PFSK-1 (cell line): Measurements from ENCODE around the gene ACOT4.

Source experiments
- POLR2AphosphoS5 ChIP-seq: IDR thresholded peaks from 2 replicates; pipeline ENCODE4 v1.6.1; 2012; ENCODE audit warnings: low read depth, mild to moderate bottlenecking, control low read depth, low read length, moderate library complexity
- SIN3A ChIP-seq: IDR thresholded peaks from 2 replicates; pipeline ENCODE4 v1.6.1; 2012; ENCODE audit warnings: mild to moderate bottlenecking, low read length, moderate library complexity, borderline replicate concordance; ENCODE audit not compliant: insufficient read depth
- TAF1 ChIP-seq: IDR thresholded peaks from 2 replicates; pipeline ENCODE4 v1.6.1; 2012; ENCODE audit warnings: low read length, control low read depth, borderline replicate concordance; ENCODE audit not compliant: insufficient read depth
- TF ChIP-seq, protein P1 (sequence below), 2 experiments: IDR thresholded peaks; 2 replicates each; pipeline versions ENCODE4 v1.6.1 to v1.8.0; 2011 to 2012; ENCODE audit warnings: low read depth in 2 of 2, low read length in 2 of 2, control low read depth in 1 of 2, inconsistent platforms in 1 of 2, mild to moderate bottlenecking in 1 of 2, moderate library complexity in 1 of 2; ENCODE audit not compliant: insufficient read depth in 1 of 2

DNA sequence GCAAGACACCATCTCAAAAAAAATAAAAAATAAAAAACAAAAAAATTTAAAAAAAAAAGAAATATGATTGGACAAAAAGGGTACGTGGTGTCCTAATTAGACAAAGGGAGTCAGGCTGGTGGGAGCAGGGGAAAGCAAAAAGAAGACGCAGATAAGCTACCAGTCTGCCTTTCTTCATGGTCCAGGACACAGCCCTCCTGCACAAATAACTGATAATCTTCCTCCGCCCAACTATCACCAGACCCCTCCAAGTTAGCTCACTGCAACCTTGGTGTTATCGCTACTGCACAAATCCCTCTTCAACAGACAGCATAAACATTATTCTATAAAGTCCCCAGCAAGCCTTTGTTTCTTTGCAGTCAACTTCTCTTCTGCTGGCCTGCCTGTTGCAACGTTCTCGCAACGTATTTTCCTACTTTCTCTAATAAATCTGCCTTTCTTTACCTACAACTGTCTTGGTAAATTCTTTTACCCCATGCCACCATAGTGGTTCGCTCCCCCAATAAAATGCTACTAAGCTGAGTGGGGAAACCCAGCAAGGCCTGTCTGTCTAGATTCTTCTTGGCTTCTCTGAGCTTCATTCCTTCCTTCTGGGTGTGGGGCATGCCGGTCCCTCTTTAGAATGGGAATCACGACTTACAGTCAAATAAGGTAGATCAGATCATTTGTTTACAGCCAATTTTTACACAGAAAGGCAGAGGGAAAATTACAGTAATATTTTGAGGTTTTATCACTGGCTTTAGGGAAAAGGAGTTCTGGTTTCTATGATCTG is 38.5 kb downstream of the ACOT4 start:
- TF ChIP-seq SIN3A (no peak), TAF1 (no peak), POLR2AphosphoS5 (no peak)
- TF ChIP-seq, protein P1, sequence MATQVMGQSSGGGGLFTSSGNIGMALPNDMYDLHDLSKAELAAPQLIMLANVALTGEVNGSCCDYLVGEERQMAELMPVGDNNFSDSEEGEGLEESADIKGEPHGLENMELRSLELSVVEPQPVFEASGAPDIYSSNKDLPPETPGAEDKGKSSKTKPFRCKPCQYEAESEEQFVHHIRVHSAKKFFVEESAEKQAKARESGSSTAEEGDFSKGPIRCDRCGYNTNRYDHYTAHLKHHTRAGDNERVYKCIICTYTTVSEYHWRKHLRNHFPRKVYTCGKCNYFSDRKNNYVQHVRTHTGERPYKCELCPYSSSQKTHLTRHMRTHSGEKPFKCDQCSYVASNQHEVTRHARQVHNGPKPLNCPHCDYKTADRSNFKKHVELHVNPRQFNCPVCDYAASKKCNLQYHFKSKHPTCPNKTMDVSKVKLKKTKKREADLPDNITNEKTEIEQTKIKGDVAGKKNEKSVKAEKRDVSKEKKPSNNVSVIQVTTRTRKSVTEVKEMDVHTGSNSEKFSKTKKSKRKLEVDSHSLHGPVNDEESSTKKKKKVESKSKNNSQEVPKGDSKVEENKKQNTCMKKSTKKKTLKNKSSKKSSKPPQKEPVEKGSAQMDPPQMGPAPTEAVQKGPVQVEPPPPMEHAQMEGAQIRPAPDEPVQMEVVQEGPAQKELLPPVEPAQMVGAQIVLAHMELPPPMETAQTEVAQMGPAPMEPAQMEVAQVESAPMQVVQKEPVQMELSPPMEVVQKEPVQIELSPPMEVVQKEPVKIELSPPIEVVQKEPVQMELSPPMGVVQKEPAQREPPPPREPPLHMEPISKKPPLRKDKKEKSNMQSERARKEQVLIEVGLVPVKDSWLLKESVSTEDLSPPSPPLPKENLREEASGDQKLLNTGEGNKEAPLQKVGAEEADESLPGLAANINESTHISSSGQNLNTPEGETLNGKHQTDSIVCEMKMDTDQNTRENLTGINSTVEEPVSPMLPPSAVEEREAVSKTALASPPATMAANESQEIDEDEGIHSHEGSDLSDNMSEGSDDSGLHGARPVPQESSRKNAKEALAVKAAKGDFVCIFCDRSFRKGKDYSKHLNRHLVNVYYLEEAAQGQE (IDR thresholded peaks at IDR 0.05; ENCODE audit: insufficient read depth in 1 of 2, low read depth in 2 of 2, low read length in 2 of 2): no peak
